ENCODE data around the gene CAPN15.
"Not testable (repeated sequence)": the region's sequence is repeated elsewhere in the genome, so short reads cannot be mapped to it uniquely, and the experiment has no call there.

CAPN15 gene

DNA sequence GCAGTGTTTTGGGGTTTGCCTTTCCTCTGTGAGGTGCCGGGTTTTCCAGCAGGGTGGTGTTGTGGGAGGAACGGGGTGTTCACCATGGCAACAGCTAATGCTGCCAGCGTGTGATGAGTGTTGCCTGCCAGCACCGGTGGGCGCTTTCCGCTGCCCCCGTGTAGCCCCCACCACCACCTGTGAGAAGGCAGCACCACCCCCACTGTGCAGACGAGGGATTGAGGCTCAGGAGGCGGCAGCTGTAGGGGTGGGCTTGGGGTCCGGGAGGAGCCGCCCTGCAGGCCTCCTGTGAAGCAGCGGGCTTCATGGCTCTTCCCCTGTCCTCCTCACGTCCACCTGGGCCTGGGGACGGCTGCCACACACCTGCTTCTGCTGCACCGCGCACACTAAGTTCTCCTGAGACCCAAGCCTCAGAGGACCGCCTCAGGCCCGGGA is 67.6 kb downstream of the CAPN15 start:
- no peak for DNase-seq

DNA sequence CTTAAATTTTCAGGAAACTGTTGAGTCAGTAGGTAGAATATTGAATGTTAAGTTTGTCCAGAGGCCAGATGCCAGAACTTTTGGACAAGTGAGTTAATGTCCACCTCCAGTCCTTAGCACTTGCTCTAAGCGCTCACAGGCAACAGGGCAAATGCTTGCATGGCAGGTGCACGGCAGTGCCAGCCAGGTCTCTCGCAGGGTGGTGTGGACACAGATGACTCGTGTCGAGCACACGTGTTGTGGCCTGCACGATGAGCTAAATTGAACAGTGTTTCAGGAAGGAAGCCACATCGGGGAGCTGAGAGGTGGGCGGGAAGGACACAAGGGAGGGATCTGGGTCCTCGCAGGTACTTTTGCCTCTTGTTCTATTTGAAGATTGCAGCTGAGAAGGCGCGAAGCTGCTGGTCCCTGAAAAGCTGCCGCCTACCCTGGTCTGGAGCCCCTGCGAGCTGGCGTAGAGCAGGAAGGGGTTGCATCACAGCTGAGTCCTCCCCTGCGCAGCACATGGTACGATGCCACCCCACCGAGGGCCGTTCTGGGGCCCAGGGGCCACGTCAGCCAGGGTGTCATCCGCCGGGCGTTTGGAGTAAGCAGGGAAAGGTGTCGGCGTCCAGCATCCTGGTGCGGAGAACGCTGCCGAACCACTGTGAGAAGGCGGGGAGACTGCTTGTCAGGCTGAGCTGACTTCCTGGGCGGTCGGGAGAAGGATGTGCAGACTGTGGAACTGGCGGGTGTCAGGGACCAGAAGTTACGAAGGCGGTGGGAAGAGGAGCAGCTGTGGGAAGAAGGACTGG is 68.6 kb downstream of the CAPN15 start:
- no peak for DNase-seq

DNA sequence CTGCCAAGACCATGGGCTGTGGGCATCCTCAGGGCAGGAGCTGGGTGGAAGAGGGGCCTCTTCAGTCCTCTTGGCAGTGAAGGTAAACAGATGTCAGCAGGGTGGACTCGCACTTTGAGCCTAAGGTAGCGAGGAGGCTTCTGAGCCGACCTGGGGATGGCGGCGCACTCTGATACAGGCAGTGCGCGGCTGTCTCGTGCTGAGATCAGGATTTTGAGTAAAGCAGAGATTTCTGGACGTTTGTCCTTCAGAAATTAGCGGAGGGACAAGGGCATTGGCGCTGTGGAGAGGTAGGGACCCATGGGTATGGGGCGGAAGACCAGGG is 69.2 kb downstream of the CAPN15 start:
- no peak for DNase-seq

DNA sequence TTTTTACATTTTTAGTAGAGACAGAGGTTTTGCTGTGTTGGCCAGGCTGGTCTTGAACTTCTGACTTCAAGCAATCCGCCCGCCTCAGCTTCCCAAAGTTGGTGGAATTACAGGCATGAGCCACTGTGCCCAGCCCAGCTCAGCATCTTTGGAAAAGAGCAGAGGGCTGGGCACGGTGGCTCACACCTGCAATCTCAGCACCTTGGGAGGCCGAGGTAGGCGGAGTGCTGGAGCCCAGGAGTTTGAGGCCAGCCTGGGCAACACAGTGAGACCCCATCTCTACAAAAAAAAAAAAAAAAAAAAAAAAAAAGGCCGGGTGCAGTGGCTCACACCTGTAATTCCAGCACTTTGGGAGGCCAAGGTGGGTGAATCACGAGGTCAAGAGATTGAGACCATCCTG is 70.1 kb downstream of the CAPN15 start:
- not testable (repeated sequence) for DNase-seq

DNA sequence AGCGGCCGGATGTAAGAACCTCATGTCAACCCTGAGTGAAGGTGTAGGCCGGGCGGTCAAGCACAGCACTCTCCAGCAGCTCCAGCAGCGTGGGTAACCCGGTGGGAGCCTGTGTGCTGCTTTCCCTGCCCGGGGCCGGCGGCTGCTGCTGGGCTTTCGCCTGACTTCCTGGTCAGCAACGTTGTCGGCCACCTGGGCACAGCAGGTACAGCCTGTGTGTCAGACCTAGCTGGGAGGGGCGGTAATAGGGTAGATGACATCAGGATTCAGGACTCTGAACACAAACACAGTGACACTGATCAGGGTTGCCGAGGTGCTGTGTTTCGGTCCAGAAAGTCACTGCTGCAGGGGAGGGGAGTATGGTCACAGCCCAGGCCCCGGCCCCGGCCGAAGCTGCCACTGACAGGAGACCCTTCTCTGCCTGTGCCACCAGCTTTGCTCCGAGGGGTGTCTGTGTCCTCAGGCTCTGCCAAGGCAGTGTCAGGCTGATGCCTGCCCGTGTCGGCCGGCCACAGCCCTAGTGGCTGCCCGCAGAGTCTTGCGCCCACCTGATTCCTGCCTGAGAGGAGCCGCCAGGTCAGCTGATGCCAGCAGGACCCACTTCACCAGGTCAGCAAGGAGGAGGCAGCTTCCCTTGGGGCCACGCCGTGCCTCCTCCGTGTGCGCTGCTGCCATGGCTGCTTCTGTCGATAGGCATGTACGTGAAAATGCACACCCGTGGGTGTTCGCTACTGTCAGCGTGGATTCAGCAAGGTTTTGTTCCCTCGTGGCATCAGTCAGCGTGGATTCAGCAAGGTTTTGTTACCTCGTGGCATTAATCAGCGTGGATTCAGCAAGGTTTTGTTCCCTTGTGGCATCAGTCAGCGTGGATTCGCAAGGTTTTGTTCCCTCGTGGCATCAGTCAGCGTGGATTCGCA is 71.6 kb downstream of the CAPN15 start:
- DNase-seq: no peak

DNA sequence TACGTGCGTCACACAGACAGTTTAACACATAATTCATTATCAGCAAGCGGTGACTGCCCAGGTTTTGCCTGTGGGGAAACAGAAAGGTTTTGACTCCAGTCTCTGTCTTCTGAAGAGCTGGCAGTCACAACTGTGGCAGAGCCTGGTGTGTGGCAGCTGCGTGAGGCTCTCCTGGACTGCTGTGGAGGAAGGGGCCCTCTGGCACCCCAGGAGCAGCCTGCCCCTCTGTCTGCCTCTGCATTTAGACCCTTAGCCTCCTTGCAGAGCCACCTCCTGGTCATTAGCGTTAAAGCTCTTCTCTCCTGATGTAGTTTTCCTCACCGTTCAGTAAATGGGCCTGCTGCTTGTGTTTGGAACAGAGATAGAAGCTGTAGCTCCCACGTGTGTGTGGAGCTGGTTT is 73.3 kb downstream of the CAPN15 start:
- no peak for DNase-seq

DNA sequence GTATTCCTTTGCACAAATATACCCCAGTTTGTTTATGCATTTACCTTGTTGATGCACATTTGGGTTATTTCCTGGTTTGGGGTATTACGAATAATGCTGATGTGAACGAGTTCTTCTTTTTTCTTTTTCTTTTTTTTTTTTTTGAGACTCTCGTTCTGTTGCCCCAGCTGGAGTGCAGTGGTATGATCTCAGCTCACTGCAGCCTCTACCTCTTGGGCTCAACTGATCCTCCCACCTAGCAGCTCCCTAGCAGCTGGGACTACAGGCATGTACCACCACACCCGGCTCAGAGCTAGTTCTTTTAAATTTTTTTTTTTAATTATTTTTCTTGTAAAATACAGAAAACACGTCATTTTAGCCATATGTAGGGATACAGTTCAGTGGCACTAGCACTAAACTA is 76.4 kb downstream of the CAPN15 start:
- DNase-seq: no peak
